NCI-H2196 treated with DMSO at 0.1 percent for 48 hours (cell line): ENCODE results near the gene SRP9.
"Not testable (repeated sequence)": the region's sequence is repeated elsewhere in the genome, so short reads cannot be mapped to it uniquely, and the experiment has no call there.

Experiments
- DNase-seq: peaks from one replicate; lab custom pipeline; 2025; ENCODE audit not compliant: unreplicated experiment; lab: John Stamatoyannopoulos, UW

Gene SRP9

DNA sequence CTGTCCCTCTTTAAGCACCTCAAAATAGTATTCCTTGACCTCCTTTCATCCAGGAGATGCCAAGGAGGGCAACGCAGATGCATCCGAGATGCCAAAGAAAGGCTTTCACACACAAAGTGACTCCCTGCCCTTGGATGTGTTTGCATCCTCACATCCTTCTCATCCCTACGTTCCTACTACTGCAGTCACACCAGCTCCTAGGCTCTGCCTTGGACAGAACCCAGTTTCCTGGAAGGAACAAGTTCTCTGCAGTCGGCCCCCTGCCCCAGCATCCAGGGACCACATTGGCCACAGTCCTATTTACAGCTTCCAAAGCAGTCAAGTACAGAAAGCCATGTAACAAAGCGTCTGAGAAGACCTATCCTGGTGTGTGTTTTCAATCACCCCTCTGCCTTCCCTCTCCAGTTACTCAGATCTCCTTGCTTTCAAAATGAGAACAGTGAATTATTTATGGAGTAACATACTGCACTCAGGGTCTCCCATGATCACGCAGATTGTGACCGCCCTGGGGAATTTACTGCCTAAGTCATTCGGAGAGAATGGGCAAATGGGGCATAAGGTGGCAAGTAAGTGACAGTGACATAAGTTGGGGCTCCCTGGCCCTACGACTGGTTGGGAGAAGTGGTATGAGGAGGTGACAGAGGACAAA is 21.8 kb upstream of the SRP9 start:
- no peak for DNase-seq

DNA sequence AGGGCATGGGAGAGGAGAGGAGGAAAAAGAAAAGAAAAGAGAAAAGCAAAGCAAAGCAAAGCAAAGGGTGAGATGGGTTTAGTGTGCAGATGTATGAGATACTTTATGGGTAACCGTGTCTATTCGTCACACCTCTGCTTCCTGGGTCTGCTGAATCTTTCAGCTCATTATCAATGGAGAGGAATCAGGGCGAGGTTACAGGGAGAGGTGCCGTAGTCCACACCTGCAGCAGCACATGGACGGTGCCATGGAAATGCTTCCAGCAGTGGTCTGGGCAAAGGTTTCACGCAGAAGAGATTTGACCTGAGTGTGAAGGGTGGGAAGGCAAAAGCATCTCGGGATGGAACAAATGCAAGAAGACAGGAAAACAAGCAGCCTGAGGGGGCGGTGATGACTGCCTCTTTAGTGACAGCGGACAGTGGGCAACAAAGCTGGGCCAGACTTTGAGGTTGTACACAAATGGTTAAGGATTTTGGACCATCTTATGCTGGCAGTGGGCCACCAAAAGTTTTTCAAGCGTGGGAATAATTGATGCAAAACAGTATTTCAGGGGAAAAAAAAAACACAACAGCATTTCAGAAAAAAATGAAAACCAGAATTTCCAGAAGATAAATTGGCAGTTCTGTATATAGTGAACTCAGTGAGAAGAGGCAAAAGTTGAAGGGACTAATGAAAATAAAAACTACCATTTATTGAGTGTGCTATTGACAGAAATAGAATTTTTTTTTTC is 19.5 kb upstream of the SRP9 start:
- no peak for DNase-seq

DNA sequence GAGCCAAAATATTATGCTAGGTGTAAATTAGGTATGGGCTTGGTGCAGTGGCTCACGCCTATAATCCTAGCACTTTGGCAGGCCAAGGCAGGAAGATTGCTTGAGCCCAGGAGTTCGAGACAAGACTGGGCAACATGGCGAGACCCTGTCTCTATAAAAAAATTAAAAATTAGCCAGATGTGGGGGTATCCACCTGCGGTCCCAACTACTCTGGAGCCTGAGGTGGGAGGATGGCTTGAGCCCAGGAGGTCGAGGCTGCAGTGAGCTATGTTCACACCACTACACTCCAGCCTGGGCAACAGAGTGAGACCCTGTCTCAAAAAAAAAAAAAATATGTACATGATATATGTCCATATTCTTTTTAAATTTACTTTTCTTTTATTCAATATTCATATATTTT is 17.7 kb upstream of the SRP9 start:
- not testable (repeated sequence) for DNase-seq

DNA sequence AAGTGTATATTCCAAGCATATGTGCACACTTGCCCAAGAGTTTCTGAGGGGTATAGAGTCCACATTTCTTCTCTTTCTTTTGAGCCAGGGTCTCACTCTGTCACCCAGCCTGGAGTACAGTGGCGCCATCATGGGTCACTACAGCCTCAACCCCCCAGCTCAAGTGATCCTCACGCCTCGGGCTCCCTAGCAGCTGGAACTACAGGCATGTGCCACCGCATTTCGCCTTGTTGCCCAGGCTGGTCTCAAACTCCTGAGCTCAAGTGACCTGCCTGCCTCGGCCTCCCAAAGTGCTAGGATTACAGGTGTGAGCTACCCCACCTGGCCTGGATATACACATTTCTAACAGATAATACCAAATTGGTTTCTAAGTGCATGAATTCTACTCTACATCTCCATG is 17.1 kb upstream of the SRP9 start:
- no peak for DNase-seq

DNA sequence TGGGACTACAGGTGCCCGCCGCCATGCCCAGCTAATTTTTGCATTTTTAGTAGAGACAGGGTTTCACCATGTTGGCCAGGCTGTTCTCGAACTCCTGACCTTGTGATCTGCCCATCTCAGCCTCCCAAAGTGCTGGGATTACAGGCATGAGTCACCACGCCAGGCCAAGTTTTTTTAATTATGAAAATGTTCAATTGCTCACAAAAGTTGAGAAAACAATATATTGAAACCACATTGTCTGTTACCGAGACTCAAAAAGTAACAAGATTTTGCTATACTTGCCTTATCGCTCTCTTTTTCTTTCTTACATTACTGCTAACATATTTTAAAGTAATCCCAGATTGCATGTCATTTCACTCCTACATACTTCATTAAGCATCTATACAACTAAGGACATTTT is 16.2 kb upstream of the SRP9 start:
- not testable (repeated sequence) for DNase-seq

DNA sequence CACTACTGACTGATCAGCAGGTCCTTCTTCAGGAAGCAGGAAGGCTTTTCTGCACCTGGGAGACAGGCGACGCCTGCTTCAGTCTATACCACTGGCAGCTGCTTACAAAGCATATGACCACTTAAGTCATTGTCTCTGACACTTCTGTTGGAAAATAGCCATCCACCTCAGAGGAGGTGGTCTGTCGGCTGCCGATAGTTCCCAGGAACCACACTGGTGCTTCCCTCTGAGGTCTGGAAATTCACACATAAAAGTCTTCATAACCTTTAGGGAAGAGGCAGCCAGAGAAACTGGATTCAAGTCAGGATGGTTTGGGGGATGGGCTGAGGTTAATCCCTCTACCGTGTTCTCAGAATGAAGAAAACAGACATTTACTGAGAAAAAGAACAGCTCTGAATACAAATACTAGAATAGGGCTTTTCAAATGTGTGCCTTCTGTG is 15.6 kb upstream of the SRP9 start:
- peak; percentile 60 for DNase-seq

DNA sequence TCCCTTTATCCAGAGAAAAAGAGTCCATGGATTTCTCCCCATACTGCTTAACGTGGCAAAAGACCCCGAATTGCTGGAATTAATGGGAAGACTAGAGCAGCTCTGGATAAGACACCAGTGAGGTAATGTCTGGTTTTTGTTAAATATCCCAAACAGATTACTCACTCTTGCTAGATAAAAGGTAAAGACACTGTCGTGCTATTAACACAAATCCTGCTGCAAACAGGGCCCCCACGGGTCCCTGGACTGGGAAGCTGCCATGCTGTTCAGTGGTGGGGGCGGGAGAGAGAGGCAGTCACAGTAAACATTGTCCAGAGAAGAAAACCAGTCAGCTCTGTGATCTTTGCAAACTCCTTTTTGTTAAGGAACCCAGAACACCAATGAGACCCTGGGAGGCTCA is 15.2 kb upstream of the SRP9 start:
- no peak for DNase-seq

DNA sequence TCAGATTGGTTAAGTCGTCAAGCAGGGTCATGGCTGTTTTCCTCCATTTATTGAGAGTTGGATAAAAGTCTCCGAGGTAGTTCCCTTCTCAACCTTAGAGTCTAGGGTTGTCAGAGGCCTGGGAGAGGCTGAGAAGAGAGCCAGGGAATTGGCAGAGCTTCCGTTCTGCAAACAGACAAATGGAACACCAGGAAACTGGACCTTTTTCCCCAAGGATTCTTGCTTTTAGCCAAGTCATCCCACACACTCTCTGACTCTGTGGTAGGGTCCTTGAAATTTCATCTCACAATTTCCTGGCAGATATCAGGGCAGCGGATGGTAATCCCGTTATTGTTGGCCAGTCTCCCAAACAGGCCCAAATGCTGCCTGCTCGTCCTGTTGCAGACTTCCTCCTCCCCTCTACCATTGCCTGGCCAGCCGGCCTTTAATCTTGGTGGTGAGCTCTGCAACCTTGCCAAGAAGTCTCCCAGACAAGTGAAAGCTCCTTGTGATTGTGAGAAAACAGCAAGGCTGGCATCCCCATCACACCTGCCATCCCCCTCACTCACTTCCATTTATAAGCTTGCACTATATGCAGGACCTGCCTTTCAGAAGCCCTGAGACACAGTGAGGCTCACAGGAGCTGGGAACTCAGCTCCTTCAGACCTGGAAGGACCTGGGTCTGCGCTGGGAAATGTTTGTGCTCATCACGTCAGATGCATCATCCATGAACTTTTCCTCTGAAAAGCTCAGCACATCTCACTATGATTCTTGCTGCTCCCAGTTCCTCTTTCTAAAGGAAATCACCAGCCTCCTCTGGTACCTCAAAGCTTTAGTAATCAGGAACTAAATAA is 13.7 kb upstream of the SRP9 start:
- DNase-seq = peak; percentile 72

DNA sequence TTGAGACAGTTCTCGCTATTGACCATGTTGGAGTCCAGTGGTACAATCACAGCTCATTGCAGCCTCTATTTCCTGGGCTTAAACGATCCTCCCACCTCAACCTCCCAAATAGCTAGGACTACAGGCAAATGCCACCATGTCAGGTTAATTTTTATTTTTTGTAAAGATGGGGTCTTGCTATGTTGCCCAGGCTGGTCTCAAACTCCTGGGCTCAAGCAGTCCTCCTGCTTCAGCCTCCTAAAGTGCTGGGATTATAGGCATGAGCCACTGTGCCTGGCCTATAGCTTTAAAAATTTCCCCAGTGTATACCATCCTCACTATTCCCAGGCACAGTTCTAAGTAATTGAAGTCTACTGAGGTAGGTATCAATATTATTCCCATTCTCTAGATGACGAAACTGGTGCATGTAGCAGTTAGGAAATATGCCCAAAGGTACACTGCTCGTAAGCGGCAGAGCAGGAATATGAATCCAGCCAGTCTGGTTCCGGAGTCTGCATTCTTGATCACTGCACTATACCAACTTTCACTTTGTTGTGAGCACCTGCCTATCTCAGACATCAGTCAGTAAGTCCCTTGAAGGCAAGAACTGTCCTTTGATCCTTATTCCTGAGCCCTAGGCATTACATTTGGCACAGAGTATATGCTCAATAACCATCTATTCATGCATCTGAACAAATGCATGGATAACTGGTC is 11.5 kb upstream of the SRP9 start:
- no peak for DNase-seq

DNA sequence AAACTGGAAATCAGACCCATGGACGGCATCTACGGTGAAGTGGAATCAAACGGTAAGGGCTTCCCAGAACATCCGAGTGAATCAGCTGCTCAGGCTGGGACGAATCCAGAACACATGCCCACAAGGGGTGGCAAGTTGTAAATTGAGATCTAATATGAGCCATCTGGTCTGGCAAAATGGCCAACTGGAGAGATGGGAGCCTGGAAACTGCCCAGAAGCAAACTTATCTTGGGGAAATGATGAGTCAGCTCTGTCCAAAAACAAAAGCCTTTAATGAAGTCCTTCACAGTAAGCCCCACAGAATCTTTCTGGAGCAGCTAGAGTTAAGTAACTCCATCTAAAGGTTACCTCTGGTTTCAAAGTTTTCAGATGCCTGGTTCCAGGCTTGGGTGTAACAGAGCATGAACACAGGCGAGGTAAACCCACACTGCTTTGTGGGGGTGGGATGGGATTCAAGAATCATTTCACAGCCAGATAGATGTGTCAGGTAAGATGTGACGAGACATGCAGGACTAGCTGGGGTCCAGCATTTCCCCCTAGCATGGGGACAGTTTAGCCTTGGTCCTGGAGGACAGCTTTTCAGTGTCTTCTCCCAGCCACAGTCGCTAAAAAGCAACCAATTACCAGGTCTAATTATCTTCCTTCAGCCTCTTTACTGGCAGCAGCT is 10.5 kb upstream of the SRP9 start:
- DNase-seq = peak; percentile 88

DNA sequence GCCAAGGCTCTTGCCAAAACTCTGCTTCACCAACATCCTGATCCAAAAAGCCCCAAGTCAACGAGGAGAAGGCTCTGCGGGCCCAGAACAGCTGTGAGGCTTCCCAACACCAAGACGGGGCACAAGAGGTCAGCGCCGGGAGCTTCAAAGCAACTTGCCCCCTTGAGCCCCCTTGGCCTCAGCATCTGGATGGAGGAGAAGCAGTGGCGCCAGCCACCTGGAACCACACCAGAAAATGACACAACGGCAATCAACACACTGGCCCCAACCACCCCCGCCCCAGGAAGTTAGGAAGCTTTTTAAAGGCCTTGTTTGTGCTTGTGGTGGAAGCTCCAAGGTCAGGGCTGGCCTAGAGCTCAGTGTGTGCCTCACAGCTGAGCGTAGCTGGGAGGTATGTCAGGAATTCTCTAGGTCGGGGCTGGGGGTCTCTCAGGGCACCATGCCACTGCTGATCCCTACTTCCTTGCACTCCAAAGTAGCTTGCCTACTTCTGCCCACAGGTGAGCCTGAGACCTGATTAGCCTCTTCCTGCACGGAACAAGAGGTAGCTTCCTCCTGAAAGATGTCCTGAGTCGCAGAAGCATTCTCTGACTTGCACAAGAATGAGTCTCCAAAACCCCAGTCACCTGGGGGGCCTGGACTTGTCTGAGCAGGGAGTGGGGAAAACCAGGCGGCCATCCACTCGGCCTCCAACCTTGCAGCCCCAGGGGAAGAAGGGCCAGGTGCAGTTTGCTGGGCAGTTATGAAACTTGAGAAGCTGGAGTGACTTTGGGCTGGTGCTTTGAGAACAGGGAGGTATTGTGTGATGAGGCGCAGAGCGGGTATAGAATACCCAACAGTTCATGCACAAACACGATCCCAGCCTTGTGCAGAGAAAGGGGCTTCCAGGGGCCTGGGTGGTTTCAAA is 9.7 kb upstream of the SRP9 start:
- peak; percentile 82 for DNase-seq

DNA sequence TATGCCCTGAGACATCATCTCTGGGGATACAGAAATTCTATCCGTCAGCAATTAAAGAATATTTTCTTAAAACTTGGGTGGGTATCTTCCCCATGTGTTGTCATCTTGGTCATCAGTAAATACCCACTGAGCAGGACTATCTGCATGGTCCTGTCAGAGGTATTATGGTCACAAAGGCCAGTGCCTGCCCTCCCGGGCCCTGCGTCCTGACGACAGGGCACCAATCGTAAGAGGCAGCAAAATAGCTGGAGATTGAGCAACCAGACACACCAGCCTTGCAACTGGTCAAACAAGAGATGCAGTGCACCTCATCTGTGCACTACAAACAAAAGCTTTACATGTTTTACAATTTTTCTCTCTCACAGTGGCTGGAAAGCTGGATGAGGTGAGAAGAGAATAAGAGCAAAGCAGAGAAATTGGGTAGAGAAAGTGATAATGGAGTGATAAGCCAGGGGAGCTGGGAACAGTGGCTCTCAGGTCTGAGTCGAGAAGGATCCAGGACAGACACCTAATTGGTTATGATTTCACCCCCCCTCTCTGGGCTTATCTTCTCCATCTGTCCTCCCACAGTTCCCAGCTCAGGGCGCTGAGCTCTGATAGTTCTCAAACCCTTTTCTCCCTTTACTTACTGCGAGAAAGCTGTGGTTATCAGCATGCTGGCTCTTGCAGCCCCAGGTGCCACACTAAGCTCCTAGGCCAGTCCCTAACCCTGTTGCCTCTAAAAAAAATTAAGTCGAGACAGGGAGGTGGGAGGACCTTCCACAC is 8.8 kb upstream of the SRP9 start:
- DNase-seq = peak; percentile 41

DNA sequence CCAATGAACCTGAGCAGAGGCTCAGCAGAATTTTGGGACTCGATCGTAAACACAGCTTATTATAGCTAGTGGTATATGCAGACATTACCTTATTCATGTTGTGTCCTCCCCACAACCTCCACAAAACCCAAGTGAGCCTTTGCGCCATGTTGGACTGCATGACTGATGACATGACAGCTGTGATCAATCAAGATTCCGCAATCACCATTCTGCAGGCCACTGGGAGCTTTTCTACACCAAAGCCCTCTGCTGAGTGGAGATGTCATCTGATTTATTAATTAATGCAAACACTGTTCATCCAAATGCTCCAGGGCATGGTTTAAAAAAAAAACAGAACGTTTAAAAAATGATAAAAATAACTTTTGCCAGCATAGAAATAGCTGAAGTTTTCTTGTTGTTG is 7.9 kb upstream of the SRP9 start:
- DNase-seq = no peak

DNA sequence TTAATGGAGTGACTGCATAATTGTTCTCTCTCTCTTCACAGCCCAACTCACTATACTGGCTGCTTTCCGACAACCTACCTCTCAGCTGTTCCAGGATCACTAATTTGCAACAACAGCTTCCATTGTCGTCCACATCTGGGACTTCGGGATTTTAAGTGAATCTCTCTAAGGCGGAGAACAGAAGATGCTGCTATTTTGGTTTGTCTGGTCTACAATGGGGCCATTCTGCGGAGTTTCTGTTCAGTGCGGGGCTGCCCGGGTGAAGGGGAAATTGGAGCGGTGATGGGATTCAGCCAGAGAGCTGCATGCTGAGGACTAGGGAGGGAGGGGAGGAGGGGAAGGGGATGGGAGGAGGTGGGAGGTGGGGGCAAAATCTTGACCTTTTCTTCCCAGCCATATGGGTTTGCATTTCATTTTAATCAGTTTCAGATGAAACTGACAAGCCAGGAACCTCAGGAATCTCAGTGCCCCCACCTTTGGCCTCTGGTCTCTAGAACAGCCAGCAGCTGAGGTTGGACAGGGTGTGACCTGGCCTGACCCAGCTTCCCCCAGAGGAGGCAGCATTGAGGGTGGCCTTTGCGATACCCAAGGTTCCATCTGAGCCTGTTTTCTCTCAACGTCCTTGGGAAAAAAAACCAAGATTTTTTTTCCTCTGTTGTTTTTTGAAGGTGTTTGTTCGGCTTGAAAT is 6.9 kb upstream of the SRP9 start:
- no peak for DNase-seq

DNA sequence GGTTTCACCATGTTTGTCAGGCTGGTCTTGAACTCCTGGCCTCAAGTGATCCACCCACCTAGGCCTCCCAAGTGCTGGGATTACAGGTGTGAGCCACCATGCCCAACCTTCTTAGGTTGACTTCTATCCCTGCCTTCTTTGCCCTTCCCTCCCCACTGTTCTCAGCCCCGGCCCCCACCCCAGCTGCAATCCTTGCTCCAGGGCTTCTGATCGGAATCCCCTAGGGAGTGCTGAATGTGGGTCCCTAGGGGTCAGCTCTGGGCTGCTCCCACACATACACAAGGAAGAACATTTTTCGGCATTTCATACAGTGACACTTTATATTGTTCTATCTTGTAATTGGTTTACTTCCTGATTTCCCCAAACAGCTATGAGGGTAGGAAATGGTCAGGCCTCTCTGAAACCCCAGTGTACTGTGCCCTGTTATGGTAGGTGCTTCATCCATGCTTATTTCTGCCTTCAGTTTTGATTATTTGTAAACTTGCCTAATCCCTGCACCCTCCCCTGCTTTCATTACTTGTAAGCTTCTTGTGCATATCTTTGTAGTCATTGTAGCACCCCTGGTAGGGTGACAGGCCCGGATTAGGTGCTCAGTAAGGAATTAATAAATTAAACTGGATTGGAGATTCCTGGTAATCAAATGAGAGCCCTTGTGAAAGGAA is 5.8 kb upstream of the SRP9 start:
- no peak for DNase-seq

DNA sequence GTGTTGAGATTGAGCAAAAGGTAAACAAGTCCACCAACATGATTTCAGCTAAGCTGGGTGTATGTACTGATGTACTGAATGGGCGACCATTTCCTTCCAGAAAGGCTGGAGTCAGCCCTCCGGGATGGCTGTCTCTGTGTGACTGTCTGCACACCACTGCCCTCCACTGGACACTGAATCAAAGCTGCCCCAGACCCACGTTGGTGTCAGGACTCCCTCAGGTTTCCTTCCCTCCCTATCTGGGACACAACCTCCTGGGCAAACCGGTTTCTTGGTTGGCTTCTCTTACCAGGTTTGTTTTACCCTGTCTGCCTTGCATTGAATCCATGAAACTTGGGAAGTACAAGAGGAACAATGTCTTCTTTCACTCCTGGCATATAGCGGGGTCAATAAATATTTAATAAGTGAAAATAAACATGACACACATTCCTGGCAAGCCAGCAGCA is 5.3 kb upstream of the SRP9 start:
- peak; percentile 91 for DNase-seq

DNA sequence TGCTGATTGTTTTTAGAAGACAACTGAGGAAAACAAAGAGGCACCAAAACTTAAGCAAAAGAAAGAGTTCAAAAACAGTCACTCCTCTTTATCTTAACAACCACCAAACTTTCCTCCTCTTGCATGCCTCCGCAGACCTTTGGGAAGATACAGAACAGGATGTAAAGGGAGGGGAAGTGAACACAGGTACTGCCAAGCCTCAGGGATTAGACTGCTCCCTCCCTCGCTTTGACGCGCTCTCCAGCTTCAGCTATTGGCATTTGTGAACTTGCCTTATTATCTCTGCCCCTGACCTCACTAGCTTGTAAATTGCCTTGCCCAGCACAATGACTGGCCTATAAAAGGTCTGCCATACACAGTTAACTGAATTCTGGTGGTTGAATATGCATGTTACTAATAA is 4.8 kb upstream of the SRP9 start:
- no peak for DNase-seq
